HepG2 (cell line): Measurements from ENCODE around the gene NAA16. TPM values are rescaled to one million over a fixed set of nuclear protein-coding genes. Genes with fewer than 3 reads are reported as not detected.

ENCODE experiments used
- ATAC-seq: fragments of 200-7000 bp; cut with Tn5 transposase; 3 replicates; pipeline ENCODE4 v1.9.1; 2020; ENCODE audit warnings: mild to moderate bottlenecking, moderate library complexity
- BruUV-seq: library from RNA; stranded (reverse); fragments of 400-500 nt; replicated peaks from 2 replicates; lab custom pipeline; 2021; lab: Mats Ljungman, UMichigan
- CTCF ChIA-PET: fragments of 300-600 bp; formaldehyde crosslinking; extraction: SDS; loops from one replicate; lab custom pipeline; 2021; ENCODE audit warnings: low total read pairs, inconsistent platforms, low intra/inter-chr PET ratio; lab: Yijun Ruan, JAX
- POLR2A ChIA-PET: fragments of 350-600 bp; sonication (Branson Sonifier 250); formaldehyde crosslinking; loops from one replicate; lab custom pipeline; 2020; ENCODE audit warnings: antibody characterized with exemption, inconsistent platforms; lab: Yijun Ruan, JAX
- DNase-seq: peaks from one replicate; pipeline ENCODE4 v3.0.0-alpha.2; 2015; ENCODE audit warnings: low spot score
- FAIRE-seq: peaks from 3 replicates; lab custom pipeline; 2011; peaks lifted over from hg19 to GRCh38; lab: Jason Lieb, UNC
- H2AFZ ChIP-seq: one replicate; pipeline ENCODE4 v1.6.1; 2011; ENCODE audit warnings: low read length, inconsistent platforms
- H3K27ac ChIP-seq: fragments of 300-600 bp; 3 replicates; pipeline ENCODE4 v1.8.0; 2011; ENCODE audit warnings: mixed run types, mild to moderate bottlenecking, mixed read lengths, low read length, inconsistent platforms; ENCODE audit not compliant: insufficient read depth; ENCODE audit errors: extremely low read length
- H3K27me3 ChIP-seq, 2 experiments: fragments of 200-600 bp in 1 of 2; 2 replicates in 1 of 2; 3 replicates in 1 of 2; pipeline versions ENCODE4 v1.6.0 to v1.8.0; 2011; ENCODE audit warnings: low read length in 2 of 2, mild to moderate bottlenecking in 2 of 2, moderate library complexity in 2 of 2, inconsistent platforms in 1 of 2; ENCODE audit not compliant: insufficient read depth in 2 of 2, control insufficient read depth in 1 of 2
- H3K36me3 ChIP-seq, 2 experiments: fragments of 200-600 bp in 1 of 2; replicated peaks in 1 of 2; 2 replicates in 1 of 2; 3 replicates in 1 of 2; pipeline versions ENCODE4 v1.5.1 to v1.8.0; 2011; ENCODE audit warnings: low read length in 2 of 2, inconsistent platforms in 1 of 2; ENCODE audit not compliant: insufficient read depth in 2 of 2, control insufficient read depth in 1 of 2
- H3K4me1 ChIP-seq: 2 replicates; pipeline ENCODE4 v1.5.1; 2012; ENCODE audit warnings: low read length, inconsistent platforms; ENCODE audit not compliant: insufficient read depth
- H3K4me2 ChIP-seq: 2 replicates; pipeline ENCODE4 v1.6.0; 2011; ENCODE audit warnings: low read depth, low read length, inconsistent platforms
- H3K4me3 ChIP-seq, 3 experiments: fragments of 200-600 bp in 1 of 3; sonication (generic), shearing (Covaris generic) in 1 of 3; replicated peaks in 1 of 3; 2 replicates each; pipeline ENCODE4 v1.5.1; 2011 to 2016; ENCODE audit warnings: low read length in 3 of 3, inconsistent platforms in 2 of 3, low read depth in 2 of 3, mild to moderate bottlenecking in 2 of 3, control low read depth in 1 of 3, mixed read lengths in 1 of 3; ENCODE audit not compliant: insufficient read depth in 1 of 3
- H3K79me2 ChIP-seq: one replicate; pipeline ENCODE4 v1.6.1; 2011; ENCODE audit warnings: low read length, inconsistent platforms; ENCODE audit not compliant: insufficient read depth
- H3K9ac ChIP-seq: 2 replicates; pipeline ENCODE4 v1.6.0; 2011; ENCODE audit warnings: mild to moderate bottlenecking, low read depth, low read length, inconsistent platforms; ENCODE audit not compliant: insufficient read depth
- H3K9me3 ChIP-seq: 2 replicates; pipeline ENCODE4 v1.5.1; 2012; ENCODE audit warnings: mild to moderate bottlenecking, low read length
- H4K20me1 ChIP-seq: 2 replicates; pipeline ENCODE4 v1.6.0; 2011; ENCODE audit warnings: inconsistent platforms, mild to moderate bottlenecking, low read length, moderate library complexity; ENCODE audit not compliant: insufficient read depth
- DNMT1 ChIP-seq: sonication (generic); formaldehyde crosslinking; IDR thresholded peaks from 2 replicates; pipeline ENCODE4 v1.5.1; 2020; ENCODE audit warnings: mild to moderate bottlenecking, missing genetic modification reagents
- ESRRA ChIP-seq: sonication (generic); formaldehyde crosslinking; IDR thresholded peaks from 2 replicates; pipeline ENCODE4 v1.5.1; 2020; ENCODE audit warnings: mild to moderate bottlenecking, low read depth, missing genetic modification reagents
- MYNN ChIP-seq: sonication (generic); formaldehyde crosslinking; IDR thresholded peaks from 2 replicates; pipeline ENCODE4 v1.4.0; 2020; ENCODE audit warnings: mild to moderate bottlenecking, low read depth, missing genetic modification reagents
- NFKB2 ChIP-seq: sonication (generic); formaldehyde crosslinking; IDR thresholded peaks from 2 replicates; pipeline ENCODE4 v1.4.0; 2020; ENCODE audit warnings: missing genetic modification reagents, borderline replicate concordance
- NFRKB ChIP-seq: fragments of 450-650 bp; IDR thresholded peaks from 2 replicates; pipeline ENCODE4 v1.6.1; 2017
- TCF12 ChIP-seq, 2 experiments: fragments of 450-650 bp in 1 of 2; sonication (generic) in 1 of 2; formaldehyde crosslinking in 1 of 2; IDR thresholded peaks; 2 replicates each; pipeline versions ENCODE4 v1.6.1 to v1.8.0; 2017 to 2022; ENCODE audit warnings: antibody characterized with exemption in 1 of 2, mild to moderate bottlenecking in 1 of 2, missing genetic modification reagents in 1 of 2, moderate library complexity in 1 of 2
- ZBTB42 ChIP-seq: sonication (generic); formaldehyde crosslinking; IDR thresholded peaks from 2 replicates; pipeline ENCODE4 v1.5.0; 2020; ENCODE audit warnings: mild to moderate bottlenecking, missing genetic modification reagents
- ZNF136 ChIP-seq: sonication (generic); formaldehyde crosslinking; IDR thresholded peaks from 2 replicates; pipeline ENCODE4 v1.8.1; 2022; ENCODE audit warnings: low read depth, mild to moderate bottlenecking, moderate library complexity, missing genetic modification reagents
- ZNF569 ChIP-seq: sonication (generic); formaldehyde crosslinking; IDR thresholded peaks from 2 replicates; pipeline ENCODE4 v1.5.0; 2020; ENCODE audit warnings: mild to moderate bottlenecking, missing genetic modification reagents, moderate library complexity, borderline replicate concordance
- ZNF570 ChIP-seq: sonication (generic); formaldehyde crosslinking; IDR thresholded peaks from 2 replicates; pipeline ENCODE4 v1.4.0; 2020; ENCODE audit warnings: mild to moderate bottlenecking, missing genetic modification reagents, borderline replicate concordance
- ZNF747 ChIP-seq: sonication (generic); formaldehyde crosslinking; IDR thresholded peaks from 2 replicates; pipeline ENCODE4 v1.8.1; 2023; ENCODE audit warnings: missing genetic modification reagents, mild to moderate bottlenecking, borderline replicate concordance
- ZSCAN29 ChIP-seq: sonication (generic); formaldehyde crosslinking; conservative IDR thresholded peaks from 2 replicates; pipeline ENCODE4 v1.4.0; 2020; ENCODE audit warnings: mild to moderate bottlenecking, missing genetic modification reagents
- WGBS: methylation state at CpG from one replicate; pipeline ENCODE4 v1.1.6; 2017; ENCODE audit warnings: low lambda C conversion rate; 5-methylcytosine and 5-hydroxymethylcytosine counted together
- in situ Hi-C: cut with HindIII; loops from 2 replicates; pipeline ENCODE4 v1.10.0; 2017; ENCODE audit warnings: low pct_unique_long_range_greater_than_20kb; ENCODE audit not compliant: extremely low pct_ligation_motif_present
- intact Hi-C: fragments of 100-400 bp; cut with micrococcal nuclease; formaldehyde crosslinking; loops from one replicate; pipeline ENCODE4 v1.10.0; 2022; ENCODE audit not compliant: unreplicated experiment
- polyA plus RNA-seq, 8 experiments: library from polyadenylated mRNA; depleted of rRNA in 3 of 8; stranded (reverse) in 7 of 8; unstranded in 1 of 8; fragments of >200 nt; fragmentation: Illumina TruSeq in 4 of 8; extraction: Trizol in 4 of 8; gene quantifications; 2 replicates each; pipeline versions ENCODE4 v1.2.1 to v1.2.3, GENCODE V29; 2011 to 2016; ENCODE audit warnings: low read depth in 4 of 8, missing spikeins in 1 of 8, mixed read lengths in 1 of 8; ENCODE audit not compliant: insufficient read depth in 1 of 8
- total RNA-seq, 5 experiments: library from RNA; depleted of rRNA; stranded (reverse); fragments of >200 nt; fragmentation: Illumina TruSeq; extraction: Trizol; gene quantifications; 2 replicates each; pipeline ENCODE4 v1.2.3, GENCODE V29; 2016; ENCODE audit warnings: low read depth in 1 of 5
- TF ChIP-seq, protein P1 (sequence below), 2 experiments: sonication (generic) in 1 of 2; formaldehyde crosslinking in 1 of 2; IDR thresholded peaks; 2 replicates each; pipeline versions ENCODE4 v1.4.0 to v1.6.1; 2016 to 2020; ENCODE audit warnings: borderline replicate concordance in 1 of 2, low read depth in 1 of 2, mild to moderate bottlenecking in 1 of 2, missing genetic modification reagents in 1 of 2
- TF ChIP-seq, protein P2 (sequence below): sonication (generic); formaldehyde crosslinking; IDR thresholded peaks from 2 replicates; pipeline ENCODE4 v1.4.0; 2020; ENCODE audit warnings: missing genetic modification reagents, borderline replicate concordance
- TF ChIP-seq, protein P3 (sequence below): sonication (generic); formaldehyde crosslinking; IDR thresholded peaks from 2 replicates; pipeline ENCODE4 v1.4.0; 2020; ENCODE audit warnings: missing genetic modification reagents

NAA16 gene
- total and polyA plus RNA-seq, 2 of the 13 experiments (the other 11 are each of a cell fraction or from before 2014, with no cell fraction given), result 9.2 to 15.1 TPM

DNA sequence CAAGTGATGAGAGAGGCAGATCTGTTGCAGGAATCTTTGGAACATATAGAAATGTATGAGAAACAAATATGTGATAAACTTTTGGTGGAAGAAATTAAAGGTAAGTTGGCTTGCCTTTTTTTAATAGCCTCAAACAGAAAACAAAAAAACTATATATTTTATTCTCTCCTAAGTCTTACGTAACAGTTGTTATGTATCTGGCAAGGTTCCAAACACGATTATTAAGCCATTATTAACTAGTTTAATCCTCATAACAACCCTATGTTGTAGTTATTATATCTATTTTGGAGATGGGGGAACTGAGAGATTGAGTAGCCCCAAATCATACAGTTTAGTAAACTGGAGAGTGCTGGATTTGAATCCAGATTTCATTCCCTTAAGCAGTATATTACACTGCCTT lies 14.7 kb downstream of the NAA16 start (continued):
- TF ChIP-seq ZBTB42, result no peak
- TF ChIP-seq, protein P1, sequence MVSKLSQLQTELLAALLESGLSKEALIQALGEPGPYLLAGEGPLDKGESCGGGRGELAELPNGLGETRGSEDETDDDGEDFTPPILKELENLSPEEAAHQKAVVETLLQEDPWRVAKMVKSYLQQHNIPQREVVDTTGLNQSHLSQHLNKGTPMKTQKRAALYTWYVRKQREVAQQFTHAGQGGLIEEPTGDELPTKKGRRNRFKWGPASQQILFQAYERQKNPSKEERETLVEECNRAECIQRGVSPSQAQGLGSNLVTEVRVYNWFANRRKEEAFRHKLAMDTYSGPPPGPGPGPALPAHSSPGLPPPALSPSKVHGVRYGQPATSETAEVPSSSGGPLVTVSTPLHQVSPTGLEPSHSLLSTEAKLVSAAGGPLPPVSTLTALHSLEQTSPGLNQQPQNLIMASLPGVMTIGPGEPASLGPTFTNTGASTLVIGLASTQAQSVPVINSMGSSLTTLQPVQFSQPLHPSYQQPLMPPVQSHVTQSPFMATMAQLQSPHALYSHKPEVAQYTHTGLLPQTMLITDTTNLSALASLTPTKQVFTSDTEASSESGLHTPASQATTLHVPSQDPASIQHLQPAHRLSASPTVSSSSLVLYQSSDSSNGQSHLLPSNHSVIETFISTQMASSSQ (IDR thresholded peaks at IDR 0.05; ENCODE audit: low read depth), result no peak
- TF ChIP-seq, protein P1 (CRISPR knock-in tag; IDR thresholded peaks at IDR 0.05; ENCODE audit: borderline replicate concordance), result no peak
- TF ChIP-seq, protein P2, sequence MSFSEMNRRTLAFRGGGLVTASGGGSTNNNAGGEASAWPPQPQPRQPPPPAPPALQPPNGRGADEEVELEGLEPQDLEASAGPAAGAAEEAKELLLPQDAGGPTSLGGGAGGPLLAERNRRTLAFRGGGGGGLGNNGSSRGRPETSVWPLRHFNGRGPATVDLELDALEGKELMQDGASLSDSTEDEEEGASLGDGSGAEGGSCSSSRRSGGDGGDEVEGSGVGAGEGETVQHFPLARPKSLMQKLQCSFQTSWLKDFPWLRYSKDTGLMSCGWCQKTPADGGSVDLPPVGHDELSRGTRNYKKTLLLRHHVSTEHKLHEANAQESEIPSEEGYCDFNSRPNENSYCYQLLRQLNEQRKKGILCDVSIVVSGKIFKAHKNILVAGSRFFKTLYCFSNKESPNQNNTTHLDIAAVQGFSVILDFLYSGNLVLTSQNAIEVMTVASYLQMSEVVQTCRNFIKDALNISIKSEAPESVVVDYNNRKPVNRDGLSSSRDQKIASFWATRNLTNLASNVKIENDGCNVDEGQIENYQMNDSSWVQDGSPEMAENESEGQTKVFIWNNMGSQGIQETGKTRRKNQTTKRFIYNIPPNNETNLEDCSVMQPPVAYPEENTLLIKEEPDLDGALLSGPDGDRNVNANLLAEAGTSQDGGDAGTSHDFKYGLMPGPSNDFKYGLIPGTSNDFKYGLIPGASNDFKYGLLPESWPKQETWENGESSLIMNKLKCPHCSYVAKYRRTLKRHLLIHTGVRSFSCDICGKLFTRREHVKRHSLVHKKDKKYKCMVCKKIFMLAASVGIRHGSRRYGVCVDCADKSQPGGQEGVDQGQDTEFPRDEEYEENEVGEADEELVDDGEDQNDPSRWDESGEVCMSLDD (CRISPR knock-in tag), result no peak
- no peak for TF ChIP-seq TCF12 (IDR thresholded peaks at IDR 0.05)
- TF ChIP-seq TCF12 (CRISPR knock-in tag; IDR thresholded peaks at IDR 0.05), result no peak
- TF ChIP-seq, all 625 proteins: peak for 0

DNA sequence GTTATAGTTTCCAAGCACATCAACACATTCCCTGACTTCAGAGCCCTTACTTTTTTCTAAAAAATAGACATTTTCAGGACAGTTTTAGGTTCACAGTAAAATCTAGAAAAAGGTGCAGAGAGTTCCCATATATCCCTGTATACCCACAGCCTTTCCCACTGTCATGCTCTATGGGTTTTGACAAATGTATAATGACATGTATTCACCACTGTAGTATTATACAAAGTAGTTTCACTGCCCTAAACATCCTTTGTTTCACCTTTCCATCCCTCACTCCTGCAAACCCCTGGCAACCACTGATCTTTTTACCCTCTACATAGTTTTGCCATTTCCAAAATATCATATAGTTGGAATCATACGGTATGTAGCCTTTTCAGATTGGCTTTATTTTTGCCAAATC lies 15.6 kb downstream of the NAA16 start:
- in situ Hi-C loops (no loop called here), intact Hi-C loops (no loop called here)
- ChIA-PET POLR2A (no interaction called here), CTCF (no interaction called here)
- Histone ChIP-seq H3K4me3 (no peak overlapping the region), H3K36me3 (peaks cover 8 to 48% of the 10 kb centered on the region in 2 experiments; a peak in 4 of 5 replicates), H3K9ac (no peak overlapping the region), H3K27me3 (no peaks in the 10 kb centered on the region), H4K20me1 (no peaks in the 10 kb centered on the region), H3K4me1 (no peaks in the 10 kb centered on the region), H3K79me2 (peaks cover 2% of the 10 kb centered on the region), H3K9me3 (no peaks in the 10 kb centered on the region), H2AFZ (no peak overlapping the region), H3K27ac (no peak overlapping the region), H3K4me2 (no peak overlapping the region)
- ATAC-seq, result no peak
- BruUV-seq, result no TSS peak
- no peak for DNase-seq
- no peak for FAIRE-seq
- 98% methylated on average over 1 of the region's 1 CpG for WGBS
- TF ChIP-seq ZNF570 (CRISPR knock-in tag), result no peak
- no peak for TF ChIP-seq ZNF569
- TF ChIP-seq ZNF136 (CRISPR knock-in tag), result no peak
- no peak for TF ChIP-seq ESRRA (CRISPR knock-in tag)
- TF ChIP-seq DNMT1 (CRISPR knock-in tag), result no peak
- no peak for TF ChIP-seq ZNF747 (CRISPR knock-in tag)
- no peak for TF ChIP-seq NFRKB
- TF ChIP-seq ZSCAN29 (CRISPR knock-in tag), result no peak
- TF ChIP-seq NFKB2 (CRISPR knock-in tag), result no peak
- TF ChIP-seq MYNN (CRISPR knock-in tag), result no peak
- TF ChIP-seq, protein P3, sequence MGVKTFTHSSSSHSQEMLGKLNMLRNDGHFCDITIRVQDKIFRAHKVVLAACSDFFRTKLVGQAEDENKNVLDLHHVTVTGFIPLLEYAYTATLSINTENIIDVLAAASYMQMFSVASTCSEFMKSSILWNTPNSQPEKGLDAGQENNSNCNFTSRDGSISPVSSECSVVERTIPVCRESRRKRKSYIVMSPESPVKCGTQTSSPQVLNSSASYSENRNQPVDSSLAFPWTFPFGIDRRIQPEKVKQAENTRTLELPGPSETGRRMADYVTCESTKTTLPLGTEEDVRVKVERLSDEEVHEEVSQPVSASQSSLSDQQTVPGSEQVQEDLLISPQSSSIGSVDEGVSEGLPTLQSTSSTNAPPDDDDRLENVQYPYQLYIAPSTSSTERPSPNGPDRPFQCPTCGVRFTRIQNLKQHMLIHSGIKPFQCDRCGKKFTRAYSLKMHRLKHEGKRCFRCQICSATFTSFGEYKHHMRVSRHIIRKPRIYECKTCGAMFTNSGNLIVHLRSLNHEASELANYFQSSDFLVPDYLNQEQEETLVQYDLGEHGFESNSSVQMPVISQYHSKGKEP (CRISPR knock-in tag), result no peak
